GM23338 (cell line): ENCODE measurements around the gene CEP350.

Experiments
- CREB1 ChIP-seq: fragments of 250-450 bp; sonication (Bioruptor Pico); IDR thresholded peaks from 2 replicates; pipeline ENCODE4 v1.5.0; 2020; ENCODE audit warnings: low read depth, mild to moderate bottlenecking, moderate library complexity
- EZH2 ChIP-seq: fragments of 200-600 bp; sonication (generic); IDR thresholded peaks from one replicate; pipeline ENCODE4 v1.8.0; 2017; ENCODE audit warnings: antibody characterized with exemption, mild to moderate bottlenecking, low read depth; ENCODE audit not compliant: unreplicated experiment
- EZH2phosphoT487 ChIP-seq: fragments of 200-600 bp; sonication (generic); IDR thresholded peaks from one replicate; pipeline ENCODE4 v1.8.1; 2018; ENCODE audit warnings: antibody characterized with exemption; ENCODE audit not compliant: unreplicated experiment
- JUNB ChIP-seq: IDR thresholded peaks from one replicate; pipeline ENCODE4 v1.6.1; 2016; ENCODE audit warnings: antibody characterized with exemption; ENCODE audit not compliant: unreplicated experiment
- NANOG ChIP-seq: IDR thresholded peaks from 2 replicates; pipeline ENCODE4 v1.6.1; 2016; ENCODE audit warnings: antibody characterized with exemption, borderline replicate concordance
- POLR2AphosphoS5 ChIP-seq: IDR thresholded peaks from 2 replicates; pipeline ENCODE4 v1.6.1; 2016; ENCODE audit warnings: antibody characterized with exemption, low read depth
- ZNF462 ChIP-seq: fragments of 250-450 bp; sonication (Bioruptor Pico); IDR thresholded peaks from 2 replicates; pipeline ENCODE4 v1.5.0; 2020; ENCODE audit warnings: mild to moderate bottlenecking, moderate library complexity
- TF ChIP-seq, protein P1 (sequence below), 2 experiments: fragments of 200-600 bp in 1 of 2; sonication (generic) in 1 of 2; conservative IDR thresholded peaks; 2 replicates each; pipeline versions ENCODE4 v1.5.1 to v1.6.1; 2016 to 2017; ENCODE audit warnings: antibody characterized with exemption in 2 of 2, low read depth in 2 of 2, mild to moderate bottlenecking in 2 of 2, moderate library complexity in 1 of 2
- TF ChIP-seq, protein P2 (sequence below): IDR thresholded peaks from 2 replicates; pipeline ENCODE4 v1.6.1; 2016; ENCODE audit warnings: antibody characterized with exemption
- TF ChIP-seq, protein P3 (sequence below): IDR thresholded peaks from one replicate; pipeline ENCODE4 v1.6.1; 2018; ENCODE audit warnings: antibody characterized with exemption; ENCODE audit not compliant: unreplicated experiment

- TF ChIP-seq, protein P1, sequence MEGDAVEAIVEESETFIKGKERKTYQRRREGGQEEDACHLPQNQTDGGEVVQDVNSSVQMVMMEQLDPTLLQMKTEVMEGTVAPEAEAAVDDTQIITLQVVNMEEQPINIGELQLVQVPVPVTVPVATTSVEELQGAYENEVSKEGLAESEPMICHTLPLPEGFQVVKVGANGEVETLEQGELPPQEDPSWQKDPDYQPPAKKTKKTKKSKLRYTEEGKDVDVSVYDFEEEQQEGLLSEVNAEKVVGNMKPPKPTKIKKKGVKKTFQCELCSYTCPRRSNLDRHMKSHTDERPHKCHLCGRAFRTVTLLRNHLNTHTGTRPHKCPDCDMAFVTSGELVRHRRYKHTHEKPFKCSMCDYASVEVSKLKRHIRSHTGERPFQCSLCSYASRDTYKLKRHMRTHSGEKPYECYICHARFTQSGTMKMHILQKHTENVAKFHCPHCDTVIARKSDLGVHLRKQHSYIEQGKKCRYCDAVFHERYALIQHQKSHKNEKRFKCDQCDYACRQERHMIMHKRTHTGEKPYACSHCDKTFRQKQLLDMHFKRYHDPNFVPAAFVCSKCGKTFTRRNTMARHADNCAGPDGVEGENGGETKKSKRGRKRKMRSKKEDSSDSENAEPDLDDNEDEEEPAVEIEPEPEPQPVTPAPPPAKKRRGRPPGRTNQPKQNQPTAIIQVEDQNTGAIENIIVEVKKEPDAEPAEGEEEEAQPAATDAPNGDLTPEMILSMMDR (conservative IDR thresholded peaks at IDR 0.05; ENCODE audit: low read depth in 2 of 2): no peak
- TF ChIP-seq EZH2 (no peak), EZH2phosphoT487 (no peak), CREB1 (no peak), POLR2AphosphoS5 (no peak), JUNB (no peak), ZNF462 (CRISPR knock-in tag) (no peak), NANOG (no peak)
- TF ChIP-seq, protein P2, sequence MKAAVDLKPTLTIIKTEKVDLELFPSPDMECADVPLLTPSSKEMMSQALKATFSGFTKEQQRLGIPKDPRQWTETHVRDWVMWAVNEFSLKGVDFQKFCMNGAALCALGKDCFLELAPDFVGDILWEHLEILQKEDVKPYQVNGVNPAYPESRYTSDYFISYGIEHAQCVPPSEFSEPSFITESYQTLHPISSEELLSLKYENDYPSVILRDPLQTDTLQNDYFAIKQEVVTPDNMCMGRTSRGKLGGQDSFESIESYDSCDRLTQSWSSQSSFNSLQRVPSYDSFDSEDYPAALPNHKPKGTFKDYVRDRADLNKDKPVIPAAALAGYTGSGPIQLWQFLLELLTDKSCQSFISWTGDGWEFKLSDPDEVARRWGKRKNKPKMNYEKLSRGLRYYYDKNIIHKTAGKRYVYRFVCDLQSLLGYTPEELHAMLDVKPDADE: no peak
- TF ChIP-seq, protein P3, sequence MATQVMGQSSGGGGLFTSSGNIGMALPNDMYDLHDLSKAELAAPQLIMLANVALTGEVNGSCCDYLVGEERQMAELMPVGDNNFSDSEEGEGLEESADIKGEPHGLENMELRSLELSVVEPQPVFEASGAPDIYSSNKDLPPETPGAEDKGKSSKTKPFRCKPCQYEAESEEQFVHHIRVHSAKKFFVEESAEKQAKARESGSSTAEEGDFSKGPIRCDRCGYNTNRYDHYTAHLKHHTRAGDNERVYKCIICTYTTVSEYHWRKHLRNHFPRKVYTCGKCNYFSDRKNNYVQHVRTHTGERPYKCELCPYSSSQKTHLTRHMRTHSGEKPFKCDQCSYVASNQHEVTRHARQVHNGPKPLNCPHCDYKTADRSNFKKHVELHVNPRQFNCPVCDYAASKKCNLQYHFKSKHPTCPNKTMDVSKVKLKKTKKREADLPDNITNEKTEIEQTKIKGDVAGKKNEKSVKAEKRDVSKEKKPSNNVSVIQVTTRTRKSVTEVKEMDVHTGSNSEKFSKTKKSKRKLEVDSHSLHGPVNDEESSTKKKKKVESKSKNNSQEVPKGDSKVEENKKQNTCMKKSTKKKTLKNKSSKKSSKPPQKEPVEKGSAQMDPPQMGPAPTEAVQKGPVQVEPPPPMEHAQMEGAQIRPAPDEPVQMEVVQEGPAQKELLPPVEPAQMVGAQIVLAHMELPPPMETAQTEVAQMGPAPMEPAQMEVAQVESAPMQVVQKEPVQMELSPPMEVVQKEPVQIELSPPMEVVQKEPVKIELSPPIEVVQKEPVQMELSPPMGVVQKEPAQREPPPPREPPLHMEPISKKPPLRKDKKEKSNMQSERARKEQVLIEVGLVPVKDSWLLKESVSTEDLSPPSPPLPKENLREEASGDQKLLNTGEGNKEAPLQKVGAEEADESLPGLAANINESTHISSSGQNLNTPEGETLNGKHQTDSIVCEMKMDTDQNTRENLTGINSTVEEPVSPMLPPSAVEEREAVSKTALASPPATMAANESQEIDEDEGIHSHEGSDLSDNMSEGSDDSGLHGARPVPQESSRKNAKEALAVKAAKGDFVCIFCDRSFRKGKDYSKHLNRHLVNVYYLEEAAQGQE: no peak
These were observed 73.4 kb downstream of the CEP350 start for GRCh38 chr1:180027949-180028445.
